GM23338 (cell line): ENCODE measurements around the gene CDC42BPA. TPM values are rescaled to one million over a fixed set of nuclear protein-coding genes. Genes with fewer than 3 reads are reported as not detected.
A peak's percentile ranks its signal among the peaks of the same experiment; 100 is the strongest.

Experiments used
- ATAC-seq: fragments of 200-7000 bp; cut with Tn5 transposase; 3 replicates; pipeline ENCODE4 v1.9.1; 2020
- DNase-seq: peaks from one replicate; pipeline ENCODE4 v3.0.0-alpha.2; 2015; ENCODE audit warnings: low spot score
- H2AFZ ChIP-seq: fragments of 200-600 bp; sonication (generic); 2 replicates; pipeline ENCODE4 v1.8.0; 2016; ENCODE audit warnings: antibody characterized with exemption, mild to moderate bottlenecking, moderate library complexity
- H3F3A ChIP-seq: fragments of 200-600 bp; sonication (generic); replicated peaks from 2 replicates; pipeline ENCODE4 v1.8.0; 2017; ENCODE audit warnings: antibody characterized with exemption, mixed run types, low read depth
- H3K27ac ChIP-seq: fragments of 200-600 bp; sonication (generic); 2 replicates; pipeline ENCODE4 v1.6.1; 2016; ENCODE audit warnings: low read depth
- H3K27me3 ChIP-seq: fragments of 200-600 bp; sonication (generic); 2 replicates; pipeline ENCODE4 v1.8.0; 2016; ENCODE audit warnings: mild to moderate bottlenecking, mixed run types, moderate library complexity; ENCODE audit not compliant: insufficient read depth
- H3K36me3 ChIP-seq: fragments of 200-600 bp; sonication (generic); 2 replicates; pipeline ENCODE4 v1.8.0; 2016; ENCODE audit warnings: mild to moderate bottlenecking; ENCODE audit not compliant: insufficient read depth
- H3K4me1 ChIP-seq: fragments of 200-600 bp; sonication (generic); 2 replicates; pipeline ENCODE4 v1.8.0; 2016; ENCODE audit warnings: mild to moderate bottlenecking, moderate library complexity; ENCODE audit not compliant: insufficient read depth
- H3K4me2 ChIP-seq: fragments of 200-600 bp; sonication (generic); 2 replicates; pipeline ENCODE4 v1.7.1; 2017; ENCODE audit warnings: mixed run types
- H3K4me3 ChIP-seq: fragments of 200-600 bp; sonication (generic); 2 replicates; pipeline ENCODE4 v1.6.1; 2016; ENCODE audit warnings: mixed run types
- H3K79me2 ChIP-seq: fragments of 200-600 bp; sonication (generic); replicated peaks from 2 replicates; pipeline ENCODE4 v1.8.0; 2017; ENCODE audit warnings: mild to moderate bottlenecking; ENCODE audit not compliant: insufficient read depth
- H3K9me2 ChIP-seq: fragments of 200-600 bp; sonication (generic); 2 replicates; pipeline ENCODE4 v1.8.0; 2017; ENCODE audit not compliant: insufficient read depth
- H4K20me1 ChIP-seq: fragments of 200-600 bp; sonication (generic); replicated peaks from 2 replicates; pipeline ENCODE4 v1.8.0; 2017; ENCODE audit warnings: mild to moderate bottlenecking; ENCODE audit not compliant: insufficient read depth
- H3K27ac Mint-ChIP-seq: 2 replicates; pipeline ENCODE4 v1.8.0; 2020; ENCODE audit warnings: inconsistent platforms, mild to moderate bottlenecking, moderate library complexity, mixed read lengths
- H3K27me3 Mint-ChIP-seq: 3 replicates; pipeline ENCODE4 v1.8.0; 2022; ENCODE audit warnings: low read depth, mild to moderate bottlenecking, moderate library complexity, mixed read lengths, inconsistent platforms; ENCODE audit not compliant: insufficient read depth, poor library complexity
- H3K36me3 Mint-ChIP-seq: 3 replicates; pipeline ENCODE4 v1.8.0; 2021; ENCODE audit warnings: low read depth, mild to moderate bottlenecking, inconsistent platforms, moderate library complexity, mixed read lengths
- H3K4me1 Mint-ChIP-seq: 3 replicates; pipeline ENCODE4 v1.8.0; 2020; ENCODE audit warnings: mild to moderate bottlenecking, inconsistent platforms, mixed read lengths
- H3K4me3 Mint-ChIP-seq: 3 replicates; pipeline ENCODE4 v1.8.0; 2021; ENCODE audit warnings: moderate library complexity, mild to moderate bottlenecking, inconsistent platforms, mixed read lengths
- H3K9me3 Mint-ChIP-seq: 3 replicates; pipeline ENCODE4 v1.8.0; 2020; ENCODE audit warnings: moderate library complexity, mild to moderate bottlenecking, inconsistent platforms, mixed read lengths
- CREB1 ChIP-seq: fragments of 250-450 bp; sonication (Bioruptor Pico); IDR thresholded peaks from 2 replicates; pipeline ENCODE4 v1.5.0; 2020; ENCODE audit warnings: low read depth, mild to moderate bottlenecking, moderate library complexity
- EZH2 ChIP-seq: fragments of 200-600 bp; sonication (generic); IDR thresholded peaks from one replicate; pipeline ENCODE4 v1.8.0; 2017; ENCODE audit warnings: antibody characterized with exemption, mild to moderate bottlenecking, low read depth; ENCODE audit not compliant: unreplicated experiment
- EZH2phosphoT487 ChIP-seq: fragments of 200-600 bp; sonication (generic); IDR thresholded peaks from one replicate; pipeline ENCODE4 v1.8.1; 2018; ENCODE audit warnings: antibody characterized with exemption; ENCODE audit not compliant: unreplicated experiment
- JUNB ChIP-seq: IDR thresholded peaks from one replicate; pipeline ENCODE4 v1.6.1; 2016; ENCODE audit warnings: antibody characterized with exemption; ENCODE audit not compliant: unreplicated experiment
- NANOG ChIP-seq: IDR thresholded peaks from 2 replicates; pipeline ENCODE4 v1.6.1; 2016; ENCODE audit warnings: antibody characterized with exemption, borderline replicate concordance
- POLR2AphosphoS5 ChIP-seq: IDR thresholded peaks from 2 replicates; pipeline ENCODE4 v1.6.1; 2016; ENCODE audit warnings: antibody characterized with exemption, low read depth
- STAT1 ChIP-seq: IDR thresholded peaks from one replicate; pipeline ENCODE4 v1.6.1; 2016; ENCODE audit warnings: antibody characterized with exemption; ENCODE audit not compliant: unreplicated experiment
- ZNF114 ChIP-seq: fragments of 250-450 bp; sonication (Bioruptor Pico); IDR thresholded peaks from 2 replicates; pipeline ENCODE4 v1.5.0; 2020; ENCODE audit warnings: mild to moderate bottlenecking, moderate library complexity
- ZNF331 ChIP-seq: fragments of 250-450 bp; sonication (Bioruptor Pico); IDR thresholded peaks from 2 replicates; pipeline ENCODE4 v1.5.0; 2020; ENCODE audit warnings: low read depth, mild to moderate bottlenecking, moderate library complexity
- polyA plus RNA-seq: library from polyadenylated mRNA; unstranded; fragments of >200 nt; fragmentation: Nextera tagmentation; extraction: Ambion mirVana; gene quantifications from 2 replicates; pipeline ENCODE4 v1.2.1, GENCODE V29; 2016
- total RNA-seq: library from RNA; depleted of rRNA; stranded (reverse); fragments of >200 nt; shearing (Covaris generic); gene quantifications from 2 replicates; pipeline ENCODE4 v1.2.3, GENCODE V29; 2014
- TF ChIP-seq, protein P1 (sequence below): IDR thresholded peaks from one replicate; pipeline ENCODE4 v1.6.1; 2018; ENCODE audit warnings: antibody characterized with exemption; ENCODE audit not compliant: unreplicated experiment
- TF ChIP-seq, protein P2 (sequence below): fragments of 250-450 bp; sonication (Bioruptor Pico); IDR thresholded peaks from 2 replicates; pipeline ENCODE4 v1.5.0; 2020; ENCODE audit warnings: mild to moderate bottlenecking, moderate library complexity
- TF ChIP-seq, protein P3 (sequence below), 2 experiments: fragments of 200-600 bp in 1 of 2; sonication (generic) in 1 of 2; conservative IDR thresholded peaks; 2 replicates each; pipeline versions ENCODE4 v1.5.1 to v1.6.1; 2016 to 2017; ENCODE audit warnings: antibody characterized with exemption in 2 of 2, low read depth in 2 of 2, mild to moderate bottlenecking in 2 of 2, moderate library complexity in 1 of 2
- TF ChIP-seq, protein P4 (sequence below): IDR thresholded peaks from 2 replicates; pipeline ENCODE4 v1.6.1; 2016; ENCODE audit warnings: antibody characterized with exemption

CDC42BPA gene
- total and polyA plus RNA-seq, 2 experiments from 2014 or later = 17.7 to 40.1 TPM

DNA sequence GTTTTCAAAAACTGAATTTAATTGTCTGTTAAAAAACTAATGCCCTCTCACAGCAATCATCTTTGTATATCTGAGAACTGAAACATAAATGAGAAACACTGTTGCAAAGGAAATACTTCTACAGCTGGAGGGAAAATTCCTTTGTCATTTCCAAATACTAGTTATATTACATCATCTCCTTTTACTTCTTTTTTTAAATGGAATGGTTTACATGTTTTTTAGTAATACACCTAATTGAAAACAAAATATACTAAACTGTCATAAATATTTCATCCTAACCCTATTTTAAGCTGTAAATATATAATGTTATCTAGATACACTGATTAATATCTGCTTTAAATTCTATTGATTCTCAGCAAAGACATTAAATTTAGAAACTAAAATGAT lies 19.1 kb downstream of the CDC42BPA start:
- TF ChIP-seq, protein P1, sequence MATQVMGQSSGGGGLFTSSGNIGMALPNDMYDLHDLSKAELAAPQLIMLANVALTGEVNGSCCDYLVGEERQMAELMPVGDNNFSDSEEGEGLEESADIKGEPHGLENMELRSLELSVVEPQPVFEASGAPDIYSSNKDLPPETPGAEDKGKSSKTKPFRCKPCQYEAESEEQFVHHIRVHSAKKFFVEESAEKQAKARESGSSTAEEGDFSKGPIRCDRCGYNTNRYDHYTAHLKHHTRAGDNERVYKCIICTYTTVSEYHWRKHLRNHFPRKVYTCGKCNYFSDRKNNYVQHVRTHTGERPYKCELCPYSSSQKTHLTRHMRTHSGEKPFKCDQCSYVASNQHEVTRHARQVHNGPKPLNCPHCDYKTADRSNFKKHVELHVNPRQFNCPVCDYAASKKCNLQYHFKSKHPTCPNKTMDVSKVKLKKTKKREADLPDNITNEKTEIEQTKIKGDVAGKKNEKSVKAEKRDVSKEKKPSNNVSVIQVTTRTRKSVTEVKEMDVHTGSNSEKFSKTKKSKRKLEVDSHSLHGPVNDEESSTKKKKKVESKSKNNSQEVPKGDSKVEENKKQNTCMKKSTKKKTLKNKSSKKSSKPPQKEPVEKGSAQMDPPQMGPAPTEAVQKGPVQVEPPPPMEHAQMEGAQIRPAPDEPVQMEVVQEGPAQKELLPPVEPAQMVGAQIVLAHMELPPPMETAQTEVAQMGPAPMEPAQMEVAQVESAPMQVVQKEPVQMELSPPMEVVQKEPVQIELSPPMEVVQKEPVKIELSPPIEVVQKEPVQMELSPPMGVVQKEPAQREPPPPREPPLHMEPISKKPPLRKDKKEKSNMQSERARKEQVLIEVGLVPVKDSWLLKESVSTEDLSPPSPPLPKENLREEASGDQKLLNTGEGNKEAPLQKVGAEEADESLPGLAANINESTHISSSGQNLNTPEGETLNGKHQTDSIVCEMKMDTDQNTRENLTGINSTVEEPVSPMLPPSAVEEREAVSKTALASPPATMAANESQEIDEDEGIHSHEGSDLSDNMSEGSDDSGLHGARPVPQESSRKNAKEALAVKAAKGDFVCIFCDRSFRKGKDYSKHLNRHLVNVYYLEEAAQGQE = no peak
- no peak for TF ChIP-seq ZNF331 (CRISPR knock-in tag)
- TF ChIP-seq STAT1 = no peak
- TF ChIP-seq, protein P2, sequence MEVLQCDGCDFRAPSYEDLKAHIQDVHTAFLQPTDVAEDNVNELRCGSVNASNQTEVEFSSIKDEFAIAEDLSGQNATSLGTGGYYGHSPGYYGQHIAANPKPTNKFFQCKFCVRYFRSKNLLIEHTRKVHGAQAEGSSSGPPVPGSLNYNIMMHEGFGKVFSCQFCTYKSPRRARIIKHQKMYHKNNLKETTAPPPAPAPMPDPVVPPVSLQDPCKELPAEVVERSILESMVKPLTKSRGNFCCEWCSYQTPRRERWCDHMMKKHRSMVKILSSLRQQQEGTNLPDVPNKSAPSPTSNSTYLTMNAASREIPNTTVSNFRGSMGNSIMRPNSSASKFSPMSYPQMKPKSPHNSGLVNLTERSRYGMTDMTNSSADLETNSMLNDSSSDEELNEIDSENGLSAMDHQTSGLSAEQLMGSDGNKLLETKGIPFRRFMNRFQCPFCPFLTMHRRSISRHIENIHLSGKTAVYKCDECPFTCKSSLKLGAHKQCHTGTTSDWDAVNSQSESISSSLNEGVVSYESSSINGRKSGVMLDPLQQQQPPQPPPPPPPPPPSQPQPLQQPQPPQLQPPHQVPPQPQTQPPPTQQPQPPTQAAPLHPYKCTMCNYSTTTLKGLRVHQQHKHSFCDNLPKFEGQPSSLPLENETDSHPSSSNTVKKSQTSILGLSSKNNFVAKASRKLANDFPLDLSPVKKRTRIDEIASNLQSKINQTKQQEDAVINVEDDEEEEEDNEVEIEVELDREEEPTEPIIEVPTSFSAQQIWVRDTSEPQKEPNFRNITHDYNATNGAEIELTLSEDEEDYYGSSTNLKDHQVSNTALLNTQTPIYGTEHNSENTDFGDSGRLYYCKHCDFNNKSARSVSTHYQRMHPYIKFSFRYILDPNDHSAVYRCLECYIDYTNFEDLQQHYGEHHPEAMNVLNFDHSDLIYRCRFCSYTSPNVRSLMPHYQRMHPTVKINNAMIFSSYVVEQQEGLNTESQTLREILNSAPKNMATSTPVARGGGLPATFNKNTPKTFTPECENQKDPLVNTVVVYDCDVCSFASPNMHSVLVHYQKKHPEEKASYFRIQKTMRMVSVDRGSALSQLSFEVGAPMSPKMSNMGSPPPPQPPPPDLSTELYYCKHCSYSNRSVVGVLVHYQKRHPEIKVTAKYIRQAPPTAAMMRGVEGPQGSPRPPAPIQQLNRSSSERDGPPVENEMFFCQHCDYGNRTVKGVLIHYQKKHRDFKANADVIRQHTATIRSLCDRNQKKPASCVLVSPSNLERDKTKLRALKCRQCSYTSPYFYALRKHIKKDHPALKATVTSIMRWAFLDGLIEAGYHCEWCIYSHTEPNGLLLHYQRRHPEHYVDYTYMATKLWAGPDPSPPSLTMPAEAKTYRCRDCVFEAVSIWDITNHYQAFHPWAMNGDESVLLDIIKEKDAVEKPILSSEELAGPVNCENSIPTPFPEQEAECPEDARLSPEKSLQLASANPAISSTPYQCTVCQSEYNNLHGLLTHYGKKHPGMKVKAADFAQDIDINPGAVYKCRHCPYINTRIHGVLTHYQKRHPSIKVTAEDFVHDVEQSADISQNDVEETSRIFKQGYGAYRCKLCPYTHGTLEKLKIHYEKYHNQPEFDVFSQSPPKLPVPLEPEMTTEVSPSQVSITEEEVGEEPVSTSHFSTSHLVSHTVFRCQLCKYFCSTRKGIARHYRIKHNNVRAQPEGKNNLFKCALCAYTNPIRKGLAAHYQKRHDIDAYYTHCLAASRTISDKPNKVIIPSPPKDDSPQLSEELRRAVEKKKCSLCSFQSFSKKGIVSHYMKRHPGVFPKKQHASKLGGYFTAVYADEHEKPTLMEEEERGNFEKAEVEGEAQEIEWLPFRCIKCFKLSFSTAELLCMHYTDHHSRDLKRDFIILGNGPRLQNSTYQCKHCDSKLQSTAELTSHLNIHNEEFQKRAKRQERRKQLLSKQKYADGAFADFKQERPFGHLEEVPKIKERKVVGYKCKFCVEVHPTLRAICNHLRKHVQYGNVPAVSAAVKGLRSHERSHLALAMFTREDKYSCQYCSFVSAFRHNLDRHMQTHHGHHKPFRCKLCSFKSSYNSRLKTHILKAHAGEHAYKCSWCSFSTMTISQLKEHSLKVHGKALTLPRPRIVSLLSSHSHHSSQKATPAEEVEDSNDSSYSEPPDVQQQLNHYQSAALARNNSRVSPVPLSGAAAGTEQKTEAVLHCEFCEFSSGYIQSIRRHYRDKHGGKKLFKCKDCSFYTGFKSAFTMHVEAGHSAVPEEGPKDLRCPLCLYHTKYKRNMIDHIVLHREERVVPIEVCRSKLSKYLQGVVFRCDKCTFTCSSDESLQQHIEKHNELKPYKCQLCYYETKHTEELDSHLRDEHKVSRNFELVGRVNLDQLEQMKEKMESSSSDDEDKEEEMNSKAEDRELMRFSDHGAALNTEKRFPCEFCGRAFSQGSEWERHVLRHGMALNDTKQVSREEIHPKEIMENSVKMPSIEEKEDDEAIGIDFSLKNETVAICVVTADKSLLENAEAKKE (CRISPR knock-in tag) = no peak
- TF ChIP-seq EZH2 = no peak
- TF ChIP-seq, protein P3, sequence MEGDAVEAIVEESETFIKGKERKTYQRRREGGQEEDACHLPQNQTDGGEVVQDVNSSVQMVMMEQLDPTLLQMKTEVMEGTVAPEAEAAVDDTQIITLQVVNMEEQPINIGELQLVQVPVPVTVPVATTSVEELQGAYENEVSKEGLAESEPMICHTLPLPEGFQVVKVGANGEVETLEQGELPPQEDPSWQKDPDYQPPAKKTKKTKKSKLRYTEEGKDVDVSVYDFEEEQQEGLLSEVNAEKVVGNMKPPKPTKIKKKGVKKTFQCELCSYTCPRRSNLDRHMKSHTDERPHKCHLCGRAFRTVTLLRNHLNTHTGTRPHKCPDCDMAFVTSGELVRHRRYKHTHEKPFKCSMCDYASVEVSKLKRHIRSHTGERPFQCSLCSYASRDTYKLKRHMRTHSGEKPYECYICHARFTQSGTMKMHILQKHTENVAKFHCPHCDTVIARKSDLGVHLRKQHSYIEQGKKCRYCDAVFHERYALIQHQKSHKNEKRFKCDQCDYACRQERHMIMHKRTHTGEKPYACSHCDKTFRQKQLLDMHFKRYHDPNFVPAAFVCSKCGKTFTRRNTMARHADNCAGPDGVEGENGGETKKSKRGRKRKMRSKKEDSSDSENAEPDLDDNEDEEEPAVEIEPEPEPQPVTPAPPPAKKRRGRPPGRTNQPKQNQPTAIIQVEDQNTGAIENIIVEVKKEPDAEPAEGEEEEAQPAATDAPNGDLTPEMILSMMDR (conservative IDR thresholded peaks at IDR 0.05; ENCODE audit: low read depth in 2 of 2) = no peak
- no peak for TF ChIP-seq POLR2AphosphoS5
- TF ChIP-seq, protein P4, sequence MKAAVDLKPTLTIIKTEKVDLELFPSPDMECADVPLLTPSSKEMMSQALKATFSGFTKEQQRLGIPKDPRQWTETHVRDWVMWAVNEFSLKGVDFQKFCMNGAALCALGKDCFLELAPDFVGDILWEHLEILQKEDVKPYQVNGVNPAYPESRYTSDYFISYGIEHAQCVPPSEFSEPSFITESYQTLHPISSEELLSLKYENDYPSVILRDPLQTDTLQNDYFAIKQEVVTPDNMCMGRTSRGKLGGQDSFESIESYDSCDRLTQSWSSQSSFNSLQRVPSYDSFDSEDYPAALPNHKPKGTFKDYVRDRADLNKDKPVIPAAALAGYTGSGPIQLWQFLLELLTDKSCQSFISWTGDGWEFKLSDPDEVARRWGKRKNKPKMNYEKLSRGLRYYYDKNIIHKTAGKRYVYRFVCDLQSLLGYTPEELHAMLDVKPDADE = no peak
- TF ChIP-seq EZH2phosphoT487 = no peak
- TF ChIP-seq ZNF114 (CRISPR knock-in tag) = no peak
- no peak for TF ChIP-seq NANOG
- TF ChIP-seq CREB1 (CRISPR knock-in tag) = no peak
- TF ChIP-seq JUNB = no peak
- Histone ChIP-seq H3K4me1 (peaks cover 16% of the 10 kb centered on the region), H3K79me2 (peaks cover 98% of the 10 kb centered on the region), H4K20me1 (peaks cover 3% of the 10 kb centered on the region; the same call in 1 of the 2 replicates), H3K4me3 (no peak overlapping the region), H3F3A (no peaks in the 10 kb centered on the region), H3K27me3 (no peaks in the 10 kb centered on the region), H3K36me3 (no peaks in the 10 kb centered on the region), H3K27ac (no peak overlapping the region), H3K4me2 (no peak overlapping the region), H3K9me2 (no peaks in the 10 kb centered on the region), H2AFZ (no peak overlapping the region)
- DNase-seq = no peak
- H3K27me3 Mint-ChIP-seq = no peaks in the 10 kb centered on the region
- H3K4me3 Mint-ChIP-seq = no peak overlapping the region
- no peak for ATAC-seq
- peaks cover 20% of the 10 kb centered on the region for H3K4me1 Mint-ChIP-seq
- H3K27ac Mint-ChIP-seq = 0 out of 2 replicates have a peak overlapping the region, but pooled peaks have one; percentile 49
- no peaks in the 10 kb centered on the region; the same call in 2 of the 3 replicates for H3K9me3 Mint-ChIP-seq
- peaks cover 3% of the 10 kb centered on the region; the same call in 2 of the 3 replicates for H3K36me3 Mint-ChIP-seq
